ENCODE results near the gene ANKRD34B. TPM values are rescaled to one million over a fixed set of nuclear protein-coding genes. Genes with fewer than 3 reads are reported as not detected.
A peak's percentile ranks its signal among the peaks of the same experiment; 100 is the strongest.
"Not testable (repeated sequence)": the region's sequence is repeated elsewhere in the genome, so short reads cannot be mapped to it uniquely, and the experiment has no call there.

The ANKRD34B gene
- not detected in 2 replicates for total RNA-seq (2014; rRNA removed; shearing (Covaris generic))
- 0.06 TPM in 1 of 2 replicates, not detected in the other for polyA plus RNA-seq (2015; cell fraction: cytosol; rRNA removed)
- 0.09 and 0.19 TPM in 2 replicates for polyA plus RNA-seq (2015; cell fraction: nucleus; rRNA removed)

- no peak for DNase-seq (ENCODE audit: low read depth)
Observed at GRCh38 chr5:80569961-80570786, at the start of gene ANKRD34B. Gene ANKRD34B (minus strand): TSS chr5:80570280. CDS start chr5:80560019, 10,261 bp downstream.

GRCh38 chr5:80619086-80619485, 49.0 kb upstream of the ANKRD34B start:
- DNase-seq (ENCODE audit: low read depth): no peak

GRCh38 chr5:80618438-80618837, 48.4 kb upstream of the ANKRD34B start:
- DNase-seq (ENCODE audit: low read depth): no peak

- no peak for DNase-seq (ENCODE audit: low read depth)
Observed at GRCh38 chr5:80615266-80615914, 45.3 kb upstream of the ANKRD34B start.

- DNase-seq (ENCODE audit: low read depth): no peak
Observed at GRCh38 chr5:80609692-80610091, 39.6 kb upstream of the ANKRD34B start.

GRCh38 chr5:80608731-80609130, 38.7 kb upstream of the ANKRD34B start:
- no peak for DNase-seq (ENCODE audit: low read depth)

- no peak for DNase-seq (ENCODE audit: low read depth)
Observed at GRCh38 chr5:80607832-80608231, 37.8 kb upstream of the ANKRD34B start.

GRCh38 chr5:80607343-80607742, 37.3 kb upstream of the ANKRD34B start:
- no peak for DNase-seq (ENCODE audit: low read depth)

- DNase-seq (ENCODE audit: low read depth): no peak
Observed at GRCh38 chr5:80600943-80601693, 31.0 kb upstream of the ANKRD34B start.

- no peak for DNase-seq (ENCODE audit: low read depth)
Observed at GRCh38 chr5:80597500-80597899, 27.4 kb upstream of the ANKRD34B start.

- DNase-seq (ENCODE audit: low read depth): no peak
Observed at GRCh38 chr5:80594810-80595209, 24.7 kb upstream of the ANKRD34B start.

GRCh38 chr5:80592761-80593160, 22.7 kb upstream of the ANKRD34B start:
- peak; percentile 18 for DNase-seq (ENCODE audit: low read depth)

GRCh38 chr5:80592105-80592504, 22.0 kb upstream of the ANKRD34B start:
- DNase-seq (ENCODE audit: low read depth): no peak

GRCh38 chr5:80591352-80591751, 21.3 kb upstream of the ANKRD34B start:
- DNase-seq (ENCODE audit: low read depth): peak; percentile 23

- no peak for DNase-seq (ENCODE audit: low read depth)
Observed at GRCh38 chr5:80590766-80591165, 20.7 kb upstream of the ANKRD34B start.

GRCh38 chr5:80588858-80589540, 18.9 kb upstream of the ANKRD34B start:
- DNase-seq (ENCODE audit: low read depth): no peak

GRCh38 chr5:80584770-80585169, 14.7 kb upstream of the ANKRD34B start:
- no peak for DNase-seq (ENCODE audit: low read depth)

- DNase-seq (ENCODE audit: low read depth): not testable (repeated sequence)
Observed at GRCh38 chr5:80580291-80580690, 10.2 kb upstream of the ANKRD34B start.

GRCh38 chr5:80579050-80579449, 9.0 kb upstream of the ANKRD34B start:
- no peak for DNase-seq (ENCODE audit: low read depth)

- DNase-seq (ENCODE audit: low read depth): no peak
Observed at GRCh38 chr5:80577707-80578106, 7.6 kb upstream of the ANKRD34B start.

- no peak for DNase-seq (ENCODE audit: low read depth)
Observed at GRCh38 chr5:80576383-80576782, 6.3 kb upstream of the ANKRD34B start.

Measured in HT1080 (cell line).